Endodermal cell (in vitro differentiated cells): ENCODE measurements around the gene PCNX1. TPM values are rescaled to one million over a fixed set of nuclear protein-coding genes. Genes with fewer than 3 reads are reported as not detected.

Source experiments
- DNase-seq: peaks from one replicate; pipeline ENCODE4 v3.0.0-alpha.2; 2017
- H3K27ac ChIP-seq: 2 replicates; pipeline ENCODE4 v1.5.1; 2013; ENCODE audit warnings: mild to moderate bottlenecking, low read depth, low read length, moderate library complexity
- H3K27me3 ChIP-seq: 2 replicates; pipeline ENCODE4 v1.6.1; 2013; ENCODE audit warnings: mild to moderate bottlenecking, low read length, moderate library complexity; ENCODE audit not compliant: insufficient read depth, control insufficient read depth, poor library complexity, severe bottlenecking
- H3K36me3 ChIP-seq: 2 replicates; pipeline ENCODE4 v1.7.0; 2013; ENCODE audit warnings: mild to moderate bottlenecking, low read length, moderate library complexity; ENCODE audit not compliant: control insufficient read depth, insufficient read depth
- H3K4me1 ChIP-seq: one replicate; pipeline ENCODE4 v1.7.0; 2013; ENCODE audit warnings: low read length; ENCODE audit not compliant: control insufficient read depth, insufficient read depth
- H3K4me3 ChIP-seq: 2 replicates; pipeline ENCODE4 v1.5.1; 2013; ENCODE audit warnings: mild to moderate bottlenecking, low read length, moderate library complexity
- H3K9ac ChIP-seq: 2 replicates; pipeline ENCODE4 v1.6.1; 2013; ENCODE audit warnings: mild to moderate bottlenecking, low read length, moderate library complexity; ENCODE audit not compliant: poor library complexity, severe bottlenecking; ENCODE audit errors: extremely low read depth
- H3K9me3 ChIP-seq: 2 replicates; pipeline ENCODE4 v1.6.1; 2013; ENCODE audit warnings: mild to moderate bottlenecking, low read length, moderate library complexity; ENCODE audit not compliant: control insufficient read depth
- H3K27ac Mint-ChIP-seq: 2 replicates; pipeline ENCODE4 v1.8.0; 2020; ENCODE audit warnings: mixed read lengths
- H3K27me3 Mint-ChIP-seq: 2 replicates; pipeline ENCODE4 v1.8.0; 2021; ENCODE audit warnings: mild to moderate bottlenecking, mixed read lengths; ENCODE audit not compliant: insufficient read depth
- H3K36me3 Mint-ChIP-seq: 2 replicates; pipeline ENCODE4 v1.8.0; 2020; ENCODE audit warnings: low read depth, mixed read lengths
- H3K4me1 Mint-ChIP-seq: 2 replicates; pipeline ENCODE4 v1.8.0; 2020; ENCODE audit warnings: mixed read lengths
- H3K4me3 Mint-ChIP-seq: 2 replicates; pipeline ENCODE4 v1.8.0; 2020; ENCODE audit warnings: mild to moderate bottlenecking, moderate library complexity, mixed read lengths
- H3K9me3 Mint-ChIP-seq: 2 replicates; pipeline ENCODE4 v1.8.0; 2020; ENCODE audit warnings: mild to moderate bottlenecking, mixed read lengths
- CTCF ChIP-seq: fragments of 200-600 bp; sonication (generic); conservative IDR thresholded peaks from 2 replicates; pipeline ENCODE4 v1.5.0; 2021; ENCODE audit warnings: antibody characterized with exemption, mild to moderate bottlenecking
- WGBS, 2 experiments: methylation state at CpG; one replicate each; pipeline versions ENCODE4 v1.1.5 to v1.1.7; 2013; ENCODE audit warnings: missing lambda C conversion rate in 2 of 2, mixed read lengths in 1 of 2; ENCODE audit not compliant: insufficient coverage in 1 of 2, insufficient read length in 1 of 2; 5-methylcytosine and 5-hydroxymethylcytosine counted together
- total RNA-seq, 2 donors: library from RNA; stranded (reverse); fragmentation: NEBNext Ultra II Directional in 1 of 2; extraction: Animal tissue kit (Norgen Biotek cat#: 25700) in 1 of 2; gene quantifications; 2 replicates in 1 of 2; 3 replicates in 1 of 2; pipeline ENCODE4 v1.2.1, GENCODE V29; 2021

Gene PCNX1
- total RNA-seq, 2 donors from 2014 or later = 68.2 TPM

DNA sequence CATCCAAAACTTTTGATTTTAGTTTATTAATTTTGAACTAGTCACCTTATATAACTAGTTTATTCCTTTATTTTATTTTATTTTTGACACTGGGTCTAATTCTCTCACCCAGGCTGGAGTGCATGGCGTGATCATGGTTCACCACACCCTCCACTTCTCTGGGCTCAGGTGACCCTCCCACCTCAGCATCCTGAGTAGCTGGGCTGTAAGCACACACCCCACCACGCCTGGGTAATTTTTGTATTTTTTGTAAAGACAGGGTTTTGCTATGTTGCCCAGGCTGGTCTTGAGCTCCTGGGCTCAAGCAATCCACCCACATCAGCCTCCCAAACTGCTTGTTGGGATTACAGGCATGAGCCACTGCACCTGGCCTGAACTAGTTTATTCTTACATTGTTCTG, 17.3 kb downstream of the PCNX1 start:
- Mint-ChIP-seq H3K4me1 (peaks cover 15% of the 10 kb centered on the region), H3K36me3 (no peaks in the 10 kb centered on the region), H3K9me3 (no peaks in the 10 kb centered on the region), H3K27me3 (no peaks in the 10 kb centered on the region), H3K4me3 (no peak overlapping the region), H3K27ac (no peak overlapping the region)
- H3K4me1 ChIP-seq = peaks cover 3% of the 10 kb centered on the region
- H3K27me3 ChIP-seq = no peaks in the 10 kb centered on the region
- WGBS, 2 experiments = 80 to 100% methylated on average over 1 to 2 of the region's 2 CpGs
- H3K27ac ChIP-seq = no peak overlapping the region
- no peak overlapping the region for H3K4me3 ChIP-seq
- no peaks in the 10 kb centered on the region for H3K9me3 ChIP-seq
- TF ChIP-seq CTCF = no peak
- no peak for DNase-seq
- no peaks in the 10 kb centered on the region for H3K36me3 ChIP-seq
- no peak overlapping the region for H3K9ac ChIP-seq

- Mint-ChIP-seq H3K36me3 (no peaks in the 10 kb centered on the region), H3K9me3 (no peaks in the 10 kb centered on the region), H3K27me3 (no peaks in the 10 kb centered on the region), H3K27ac (no peak overlapping the region), H3K4me1 (peaks cover 14% of the 10 kb centered on the region), H3K4me3 (no peak overlapping the region)
- Histone ChIP-seq H3K9ac (no peak overlapping the region), H3K4me3 (no peak overlapping the region), H3K36me3 (no peaks in the 10 kb centered on the region), H3K27ac (no peak overlapping the region), H3K4me1 (peaks cover 3% of the 10 kb centered on the region), H3K27me3 (no peaks in the 10 kb centered on the region), H3K9me3 (no peaks in the 10 kb centered on the region)
- TF ChIP-seq CTCF = no peak
- DNase-seq = no peak
- 93 to 96% methylated on average over 5 of the region's 5 CpGs for WGBS, 2 experiments
These were observed 19.1 kb downstream of the PCNX1 start for GRCh38 chr14:70926235-70926830.

DNA sequence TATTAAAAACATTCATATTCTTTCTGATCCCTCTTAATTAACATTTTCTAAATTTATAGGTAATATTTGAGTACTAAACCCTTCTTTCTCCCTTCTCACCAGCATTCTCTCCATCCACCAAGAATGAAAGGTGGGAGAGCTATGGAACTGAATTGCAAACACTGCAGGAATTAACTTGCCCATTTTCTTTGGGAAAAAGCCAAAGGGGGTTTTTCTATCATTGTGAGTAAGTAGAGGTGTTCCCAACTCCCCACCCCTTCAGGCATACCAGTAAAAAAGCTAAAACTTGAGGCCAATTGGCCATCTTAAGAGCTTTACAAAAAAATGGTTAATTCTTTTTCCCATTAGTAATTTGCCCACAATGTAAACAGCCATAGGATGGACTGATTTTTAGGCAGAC, 23.7 kb downstream of the PCNX1 start:
- no peaks in the 10 kb centered on the region for H3K36me3 ChIP-seq
- Mint-ChIP-seq H3K36me3 (no peaks in the 10 kb centered on the region), H3K27ac (no peak overlapping the region), H3K4me1 (peaks cover 10% of the 10 kb centered on the region), H3K27me3 (no peaks in the 10 kb centered on the region), H3K4me3 (no peak overlapping the region), H3K9me3 (peaks cover 3% of the 10 kb centered on the region)
- H3K27me3 ChIP-seq = no peaks in the 10 kb centered on the region
- no peak overlapping the region for H3K4me3 ChIP-seq
- no peak overlapping the region for H3K9ac ChIP-seq
- TF ChIP-seq CTCF = no peak
- no peak for DNase-seq
- H3K4me1 ChIP-seq = peaks cover 3% of the 10 kb centered on the region
- no peaks in the 10 kb centered on the region for H3K9me3 ChIP-seq
- no peak overlapping the region for H3K27ac ChIP-seq
